DMS114 treated with DMSO at 0.1 percent for 48 hours (cell line): ENCODE data around the gene BOK.
"Not testable (repeated sequence)": the region's sequence is repeated elsewhere in the genome, so short reads cannot be mapped to it uniquely, and the experiment has no call there.

Source experiments
- DNase-seq: peaks from one replicate; lab custom pipeline; 2025; ENCODE audit not compliant: unreplicated experiment; lab: John Stamatoyannopoulos, UW

Gene BOK

DNA sequence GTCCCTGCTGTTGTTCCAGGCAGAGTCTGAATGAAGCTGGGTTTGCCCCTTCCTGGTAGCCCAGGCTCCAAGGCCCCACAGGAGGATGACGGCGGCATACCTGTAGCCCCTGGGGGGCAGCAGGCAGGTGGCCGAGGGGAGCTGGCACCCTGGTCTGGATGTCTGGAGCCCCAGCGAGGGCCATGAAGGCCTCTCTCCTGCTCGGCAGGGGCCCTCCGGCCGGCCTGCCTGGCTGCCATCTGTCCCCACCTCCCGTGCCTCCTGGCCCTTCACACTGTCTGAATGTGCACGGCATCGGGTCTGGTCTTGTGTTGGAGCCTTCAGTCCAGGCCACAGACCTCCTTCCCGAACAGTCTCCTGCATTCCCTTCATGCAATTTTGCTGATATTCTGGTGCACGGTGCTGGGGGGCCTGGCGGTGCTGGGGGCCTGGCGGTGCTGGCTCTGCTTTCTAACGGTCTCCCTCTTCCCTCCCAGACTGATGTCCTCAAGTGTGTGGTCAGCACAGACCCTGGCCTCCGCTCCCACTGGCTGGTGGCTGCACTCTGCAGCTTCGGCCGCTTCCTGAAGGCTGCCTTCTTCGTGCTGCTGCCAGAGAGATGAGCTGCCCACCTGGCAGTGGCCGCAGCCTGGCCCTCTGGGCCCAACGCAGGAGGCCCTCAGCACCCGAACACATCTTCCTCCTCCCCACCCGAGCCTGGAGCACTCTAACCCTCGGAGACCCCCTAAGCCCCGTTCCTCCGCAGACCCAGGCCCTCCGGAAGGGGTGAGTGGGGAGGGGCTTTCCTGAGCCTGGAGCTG, 13.5 kb downstream of the BOK start:
- DNase-seq = no peak

DNA sequence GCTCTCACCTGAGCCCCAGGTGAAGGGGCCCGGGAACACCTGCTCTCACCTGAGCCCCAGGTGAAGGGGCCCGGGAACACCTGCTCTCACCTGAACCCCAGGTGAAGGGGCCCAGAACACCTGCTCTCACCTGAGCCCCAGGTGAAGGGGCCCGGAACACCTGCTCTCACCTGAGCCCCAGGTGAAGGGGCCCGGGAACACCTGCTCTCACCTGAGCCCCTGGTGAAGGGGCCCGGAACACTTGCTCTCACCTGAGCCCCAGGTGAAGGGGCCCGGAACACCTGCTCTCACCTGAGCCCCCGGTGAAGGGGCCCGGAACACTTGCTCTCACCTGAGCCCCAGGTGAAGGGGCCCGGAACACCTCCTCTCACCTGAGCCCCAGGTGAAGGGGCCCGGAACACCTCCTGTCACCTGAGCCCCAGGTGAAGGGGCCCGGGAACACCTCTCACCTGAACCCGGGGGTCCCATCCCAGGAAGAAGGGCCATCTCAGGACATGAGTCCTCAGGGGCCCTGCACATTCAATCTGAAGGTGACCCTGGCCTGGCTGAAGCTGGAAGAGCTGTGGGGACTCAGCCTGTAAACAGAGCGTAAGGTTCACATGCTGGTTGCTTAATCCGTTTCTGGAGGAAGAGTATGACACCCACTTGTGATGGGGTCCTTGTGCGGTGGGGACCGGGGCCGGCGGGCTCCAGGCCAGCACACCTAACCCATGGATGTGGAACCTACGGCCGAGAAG, 14.5 kb downstream of the BOK start:
- DNase-seq = not testable (repeated sequence)

- no peak for DNase-seq
These were observed 15.2 kb downstream of the BOK start for GRCh38 chr2:241573741-241574140.

DNA sequence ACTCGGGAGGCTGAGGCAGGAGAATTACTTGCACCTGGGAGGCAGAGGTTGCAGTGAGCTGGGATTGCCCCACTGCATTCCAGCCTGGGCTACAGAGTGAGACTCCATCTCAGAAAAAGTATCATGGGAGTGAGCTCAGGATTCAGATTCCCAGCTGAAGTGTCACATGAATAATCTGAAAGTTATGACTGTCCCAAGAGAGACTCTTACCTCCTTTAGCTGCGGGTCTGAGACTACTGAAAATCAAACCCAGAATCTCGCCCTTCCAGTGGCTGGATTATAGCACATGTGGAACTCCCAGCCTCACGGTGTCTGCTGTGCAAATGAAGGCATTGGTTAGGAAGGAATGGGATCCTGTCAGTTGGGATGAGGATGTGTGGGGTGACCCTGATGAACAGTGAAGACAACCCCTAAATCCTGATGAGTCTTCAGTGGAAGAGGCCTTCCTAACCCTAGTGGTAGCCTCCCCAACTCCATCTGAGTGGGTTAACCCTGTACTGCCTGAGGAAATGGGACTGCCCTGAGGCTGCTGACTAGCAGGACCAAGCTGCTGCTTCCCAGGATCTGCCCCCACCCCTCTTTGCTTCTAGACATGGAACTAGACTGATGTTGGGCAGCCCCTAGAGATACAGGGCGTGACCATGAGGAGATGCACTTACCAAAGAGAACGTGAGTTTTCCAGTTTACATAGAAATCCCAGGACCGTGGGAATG, 16.5 kb downstream of the BOK start:
- DNase-seq = no peak

GRCh38 chr2:241575624-241576292, 17.2 kb downstream of the BOK start:
- no peak for DNase-seq

GRCh38 chr2:241576293-241576654, 17.7 kb downstream of the BOK start:
- no peak for DNase-seq

DNA sequence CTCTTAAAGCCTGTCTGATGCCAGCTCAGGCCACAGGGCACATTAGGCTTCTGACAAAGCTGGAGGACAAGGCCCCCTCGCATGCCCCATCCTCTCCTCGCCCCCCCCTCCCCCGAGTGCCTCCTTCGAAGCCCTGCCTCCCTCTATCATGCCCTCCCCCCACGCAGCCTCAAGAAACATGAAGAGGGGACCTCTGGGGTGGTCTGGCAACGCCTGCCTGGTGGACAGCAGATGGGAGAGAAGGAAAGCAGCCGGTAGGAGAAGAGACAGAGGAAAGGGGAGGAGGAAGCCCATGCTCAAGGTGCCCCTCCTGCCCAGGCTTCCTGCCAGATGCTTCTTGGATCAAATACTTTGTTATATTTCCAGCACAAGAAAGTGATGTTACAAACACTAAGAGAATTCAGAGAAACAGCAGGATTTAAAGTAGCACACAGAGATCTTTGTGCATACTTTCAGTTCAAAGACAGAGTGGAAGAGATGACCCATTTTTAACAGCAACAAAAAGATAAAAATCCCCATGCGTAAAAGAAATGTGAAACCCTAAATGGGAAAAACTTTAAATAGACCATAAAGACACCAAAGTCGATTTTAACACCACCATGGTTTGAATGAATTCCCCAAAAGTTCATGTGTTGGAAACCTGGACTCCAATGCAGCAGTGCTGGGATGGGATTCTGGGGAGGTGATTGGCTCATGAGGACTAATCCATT, 19.0 kb downstream of the BOK start:
- no peak for DNase-seq

- DNase-seq = no peak
These were observed 20.7 kb downstream of the BOK start for GRCh38 chr2:241579281-241579680.

GRCh38 chr2:241582328-241582727, 23.8 kb downstream of the BOK start:
- DNase-seq = no peak

DNA sequence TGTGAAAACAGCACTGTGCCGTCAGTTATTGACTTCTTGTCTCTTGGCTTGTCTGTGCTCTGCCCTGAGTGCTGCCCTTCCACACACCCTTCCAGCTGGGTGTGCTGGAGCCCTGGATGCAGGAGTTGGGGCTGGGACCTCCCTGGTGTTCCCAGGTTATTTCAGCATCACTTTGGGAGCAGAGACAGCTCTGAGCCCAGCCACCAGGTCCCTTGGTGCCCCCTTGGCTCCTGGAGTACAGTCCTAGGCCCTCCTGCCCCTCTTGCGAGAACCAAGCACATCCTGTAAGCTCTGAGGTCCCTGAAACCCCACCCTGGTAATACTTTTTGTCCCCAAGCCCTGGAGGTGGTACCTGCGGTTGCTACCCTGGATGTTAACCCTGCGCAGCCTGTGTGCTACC, 24.3 kb downstream of the BOK start:
- DNase-seq = no peak

- DNase-seq = no peak
These were observed 25.9 kb downstream of the BOK start for GRCh38 chr2:241584436-241584835.

- DNase-seq = no peak
These were observed 28.2 kb downstream of the BOK start for GRCh38 chr2:241586564-241587264.

- DNase-seq = not testable (repeated sequence)
These were observed 31.3 kb downstream of the BOK start for GRCh38 chr2:241589863-241590262.

DNA sequence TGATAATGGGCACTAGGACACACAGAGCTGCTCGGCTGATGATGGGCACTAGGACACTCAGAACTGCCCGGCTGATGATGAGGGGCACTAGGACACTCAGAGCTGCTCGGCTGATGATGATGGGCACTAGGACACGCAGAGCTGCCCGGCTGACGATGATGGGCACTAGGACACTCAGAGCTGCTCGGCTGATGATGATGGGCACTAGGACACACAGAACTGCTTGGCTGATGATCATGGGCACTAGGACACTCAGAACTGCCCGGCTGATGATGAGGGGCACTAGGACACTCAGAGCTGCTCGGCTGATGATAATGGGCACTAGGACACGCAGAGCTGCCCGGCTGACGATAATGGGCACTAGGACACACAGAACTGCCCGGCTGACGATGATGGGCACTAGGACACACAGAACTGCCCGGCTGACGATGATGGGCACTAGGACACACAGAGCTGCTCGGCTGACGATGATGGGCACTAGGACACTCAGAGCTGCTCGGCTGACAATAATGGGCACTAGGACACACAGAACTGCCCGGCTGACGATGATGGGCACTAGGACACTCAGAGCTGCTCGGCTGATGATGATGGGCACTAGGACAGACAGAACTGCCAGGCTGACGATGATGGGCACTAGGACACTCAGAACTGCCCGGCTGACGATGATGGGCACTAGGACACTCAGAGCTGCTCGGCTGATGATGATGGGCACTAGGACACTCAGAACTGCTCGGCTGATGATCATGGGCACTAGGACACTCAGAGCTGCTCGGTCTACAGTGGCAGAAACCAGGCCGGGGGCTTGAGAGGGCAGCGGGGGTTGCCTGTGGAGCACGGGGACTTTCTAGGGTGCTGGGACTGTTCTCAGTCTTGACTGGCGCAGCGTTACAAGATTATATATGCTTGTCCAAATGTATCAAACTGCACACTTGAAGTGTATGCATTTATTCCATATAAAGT, 32.2 kb downstream of the BOK start:
- not testable (repeated sequence) for DNase-seq

DNA sequence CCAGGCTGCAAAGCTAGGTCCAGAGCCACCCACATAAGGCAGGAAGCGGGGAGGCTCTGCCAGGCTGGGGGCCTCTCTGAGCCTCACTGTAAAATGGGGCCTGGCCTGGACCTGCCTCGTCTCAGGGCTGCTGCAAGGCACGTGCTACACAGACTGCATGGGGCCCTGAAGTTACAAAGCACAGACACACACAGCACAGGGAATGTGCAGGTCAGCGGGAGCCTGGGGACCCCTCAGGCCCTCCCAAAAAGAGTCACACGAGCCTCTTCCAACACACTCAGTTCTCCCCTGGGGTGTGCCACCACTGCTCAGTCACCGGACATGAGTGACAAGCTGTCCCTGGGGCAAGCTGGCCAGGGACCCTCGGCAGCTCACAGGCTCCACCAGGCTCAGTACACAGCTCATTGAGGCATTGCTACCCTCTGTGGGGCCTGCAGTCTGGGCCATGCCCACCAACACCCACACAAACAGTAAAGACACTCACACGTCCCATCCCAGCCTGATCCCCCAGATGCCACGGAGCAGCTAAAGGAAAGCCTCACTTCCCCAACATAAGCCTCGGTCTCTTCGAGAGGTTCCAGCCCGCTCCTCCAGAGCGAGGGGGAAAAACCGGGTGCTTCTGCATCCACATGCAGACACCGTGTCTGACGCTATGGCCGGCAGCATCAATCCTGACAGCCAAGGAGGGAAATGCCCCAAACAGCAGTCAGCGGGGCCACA, 33.7 kb downstream of the BOK start:
- no peak for DNase-seq

- DNase-seq = no peak
These were observed 34.7 kb downstream of the BOK start for GRCh38 chr2:241593271-241593670.

DNA sequence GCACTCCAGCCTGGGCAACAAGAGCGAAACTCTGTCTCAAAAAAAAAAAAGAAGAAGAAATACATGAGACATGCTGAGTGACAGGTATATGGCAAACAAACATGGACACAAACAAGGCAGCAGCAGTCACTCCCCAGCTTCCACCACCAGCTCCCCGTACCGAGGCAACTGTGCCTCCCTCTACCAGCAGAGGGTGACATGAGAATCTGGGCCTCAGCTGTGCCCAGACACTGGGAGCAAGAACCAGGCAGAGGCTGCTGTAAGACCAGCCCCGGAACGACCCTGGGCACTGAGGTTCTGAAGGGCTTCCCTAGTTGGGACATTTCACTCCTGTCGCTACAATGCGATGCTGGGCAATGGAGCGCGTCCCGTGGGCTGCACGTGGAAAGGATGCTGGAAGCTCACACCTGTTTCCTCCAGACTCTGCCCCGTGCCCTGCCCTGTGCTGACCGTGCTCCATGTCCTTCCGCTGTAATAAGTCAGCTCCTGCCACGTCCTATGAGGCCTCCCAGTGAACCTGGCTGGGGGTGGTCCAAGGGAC, 37.1 kb downstream of the BOK start:
- DNase-seq = peak; percentile 32

DNA sequence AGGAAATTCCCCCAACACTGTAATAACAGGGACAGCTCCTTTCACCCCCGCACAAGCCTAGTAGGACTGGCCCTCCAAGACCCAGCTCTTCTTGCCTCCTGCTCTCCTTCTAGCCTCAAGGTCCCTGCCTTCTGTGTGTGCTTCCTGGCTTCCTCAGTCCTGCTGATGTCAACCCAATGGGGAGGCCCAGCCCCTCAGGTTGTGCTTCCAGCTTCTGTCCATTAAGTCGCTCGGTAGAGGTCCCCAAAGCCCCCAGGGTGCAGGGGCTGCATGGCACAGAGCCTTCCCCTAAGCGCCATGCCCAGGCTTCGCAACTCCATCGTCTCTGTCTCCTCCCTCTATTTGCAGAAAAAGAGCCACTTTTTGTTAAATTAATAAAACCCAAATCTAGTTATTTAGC, 39.0 kb downstream of the BOK start:
- DNase-seq = no peak
